Gastroesophageal sphincter (tissue), 4 donors: Measurements from ENCODE around the gene C7orf33. TPM values are rescaled to one million over a fixed set of nuclear protein-coding genes. Genes with fewer than 3 reads are reported as not detected.

Source experiments
- ATAC-seq: fragments of 150-250 bp; one replicate; pipeline ENCODE4 v1.9.1; 2016; ENCODE audit warnings: mild to moderate bottlenecking, moderate library complexity
- H3K27ac ChIP-seq, 4 donors: fragments of 200-600 bp; sonication (generic) in 3 of 4; 1 replicate in 3 of 4; 2 replicates in 1 of 4; pipeline ENCODE4 v1.5.1; 2016 to 2019
- H3K27me3 ChIP-seq: fragments of 200-600 bp; sonication (generic); one replicate; pipeline ENCODE4 v1.5.1; 2019
- H3K36me3 ChIP-seq, 2 donors: fragments of 200-600 bp; sonication (generic); one replicate each; pipeline ENCODE4 v1.5.1; 2019; ENCODE audit warnings: control low read depth in 1 of 2
- H3K4me1 ChIP-seq, 3 donors: fragments of 200-600 bp; sonication (generic); 1 replicate in 2 of 3; 2 replicates in 1 of 3; pipeline ENCODE4 v1.5.1; 2016 to 2019; ENCODE audit warnings: control low read depth in 2 of 3
- H3K4me3 ChIP-seq, 2 donors: fragments of 200-600 bp; sonication (generic); one replicate each; pipeline ENCODE4 v1.5.1; 2019; ENCODE audit warnings: mild to moderate bottlenecking in 1 of 2, moderate library complexity in 1 of 2
- H3K9me3 ChIP-seq, 3 donors: fragments of 200-600 bp; sonication (generic); one replicate each; pipeline ENCODE4 v1.5.1; 2017 to 2019; ENCODE audit warnings: control low read depth in 2 of 3
- CTCF ChIP-seq, 4 experiments: fragments of 200-600 bp in 2 of 4; fragments of 450-650 bp in 2 of 4; sonication (generic) in 1 of 4; IDR thresholded peaks; one replicate each; pipeline ENCODE4 v1.5.1; 2017 to 2019; ENCODE audit warnings: antibody characterized with exemption in 4 of 4, mild to moderate bottlenecking in 2 of 4, moderate library complexity in 2 of 4
- EP300 ChIP-seq: sonication (generic); formaldehyde crosslinking; IDR thresholded peaks from one replicate; pipeline ENCODE4 v1.6.1; 2017; ENCODE audit warnings: antibody characterized with exemption, mild to moderate bottlenecking
- POLR2A ChIP-seq, 2 donors: fragments of 450-650 bp; IDR thresholded peaks; one replicate each; pipeline ENCODE4 v1.6.1; 2017; ENCODE audit warnings: antibody characterized with exemption in 2 of 2, mild to moderate bottlenecking in 2 of 2, moderate library complexity in 1 of 2
- POLR2AphosphoS5 ChIP-seq: sonication (generic); formaldehyde crosslinking; IDR thresholded peaks from one replicate; pipeline ENCODE4 v1.6.1; 2017; ENCODE audit warnings: antibody characterized with exemption
- WGBS, 2 donors: methylation state at CpG; one replicate each; pipeline ENCODE4 v1.1.5; 2018; ENCODE audit warnings: low coverage in 1 of 2; 5-methylcytosine and 5-hydroxymethylcytosine counted together
- total RNA-seq, 4 donors: library from RNA; depleted of rRNA; stranded (reverse); fragments of >200 nt; gene quantifications; one replicate each; pipeline ENCODE4 v1.1.0, GENCODE V29; 2016

The C7orf33 gene
- total RNA-seq, 4 donors from 2014 or later, result not detected

- H3K27ac ChIP-seq, result no peak overlapping the region
- no peak for TF ChIP-seq POLR2AphosphoS5
- TF ChIP-seq CTCF (IDR thresholded peaks at IDR 0.05), result no peak
- TF ChIP-seq POLR2A (IDR thresholded peaks at IDR 0.05), result no peak
- no peak for TF ChIP-seq EP300
- ATAC-seq, result no peak
- WGBS, 2 donors, result 86 to 87% methylated on average over 3 to 4 of the region's 4 CpGs
- no peak overlapping the region for H3K4me3 ChIP-seq
- H3K27me3 ChIP-seq, result no peaks in the 10 kb centered on the region
- H3K9me3 ChIP-seq, result no peaks in the 10 kb centered on the region
- no peaks in the 10 kb centered on the region for H3K4me1 ChIP-seq
- no peaks in the 10 kb centered on the region for H3K36me3 ChIP-seq
These were observed 67.4 kb downstream of the C7orf33 start for GRCh38 chr7:148657929-148658328.

GRCh38 chr7:148661471-148661870 lies 70.9 kb downstream of the C7orf33 start:
- TF ChIP-seq EP300 (no peak), CTCF (IDR thresholded peaks at IDR 0.05) (no peak), POLR2A (IDR thresholded peaks at IDR 0.05) (no peak), POLR2AphosphoS5 (no peak)
- no peak for ATAC-seq
- H3K9me3 ChIP-seq, result no peaks in the 10 kb centered on the region
- H3K36me3 ChIP-seq, result no peaks in the 10 kb centered on the region
- H3K4me3 ChIP-seq, result no peak overlapping the region
- H3K4me1 ChIP-seq, result peaks cover 0 to 6% (median 4%) of the 10 kb centered on the region in 3 donors
- 78 to 79% methylated on average over 2 of the region's 2 CpGs for WGBS, 2 donors
- H3K27ac ChIP-seq, result no peak overlapping the region
- H3K27me3 ChIP-seq, result no peaks in the 10 kb centered on the region

GRCh38 chr7:148662646-148663045 lies 72.1 kb downstream of the C7orf33 start:
- no peak for TF ChIP-seq POLR2A (IDR thresholded peaks at IDR 0.05)
- no peak for TF ChIP-seq EP300
- TF ChIP-seq CTCF (IDR thresholded peaks at IDR 0.05), result no peak
- no peak for TF ChIP-seq POLR2AphosphoS5
- no peak overlapping the region for H3K27ac ChIP-seq
- no peaks in the 10 kb centered on the region for H3K36me3 ChIP-seq
- WGBS, 2 donors, result 68 to 100% methylated on average over 1 to 2 of the region's 3 CpGs
- H3K9me3 ChIP-seq, result no peaks in the 10 kb centered on the region
- no peaks in the 10 kb centered on the region for H3K27me3 ChIP-seq
- H3K4me3 ChIP-seq, result no peak overlapping the region
- peaks cover 0 to 6% (median 4%) of the 10 kb centered on the region in 3 donors for H3K4me1 ChIP-seq
- no peak for ATAC-seq

- H3K4me3 ChIP-seq, result no peak overlapping the region
- TF ChIP-seq POLR2A (IDR thresholded peaks at IDR 0.05) (no peak), CTCF (IDR thresholded peaks at IDR 0.05) (no peak), POLR2AphosphoS5 (no peak), EP300 (no peak)
- peaks cover 0 to 6% (median 4%) of the 10 kb centered on the region in 3 donors for H3K4me1 ChIP-seq
- no peaks in the 10 kb centered on the region for H3K27me3 ChIP-seq
- 27 to 41% methylated on average over 6 of the region's 6 CpGs for WGBS, 2 donors
- no peak overlapping the region for H3K27ac ChIP-seq
- ATAC-seq, result no peak
- H3K36me3 ChIP-seq, result no peaks in the 10 kb centered on the region
- no peaks in the 10 kb centered on the region for H3K9me3 ChIP-seq
These were observed 73.8 kb downstream of the C7orf33 start for GRCh38 chr7:148664324-148664723.

- Histone ChIP-seq H3K4me1 (peaks cover 0 to 6% (median 4%) of the 10 kb centered on the region in 3 donors), H3K27ac (no peak overlapping the region), H3K27me3 (no peaks in the 10 kb centered on the region), H3K9me3 (no peaks in the 10 kb centered on the region), H3K4me3 (no peak overlapping the region), H3K36me3 (no peaks in the 10 kb centered on the region)
- no peak for TF ChIP-seq POLR2AphosphoS5
- no peak for TF ChIP-seq CTCF (IDR thresholded peaks at IDR 0.05)
- no peak for TF ChIP-seq EP300
- no peak for TF ChIP-seq POLR2A (IDR thresholded peaks at IDR 0.05)
- ATAC-seq, result no peak
- WGBS, 2 donors, result 71 to 100% methylated on average over 2 to 4 of the region's 4 CpGs
These were observed 74.7 kb downstream of the C7orf33 start for GRCh38 chr7:148665221-148665620.
